GM12875 (cell line): ENCODE measurements around the gene TMUB2.
"Not testable (repeated sequence)": the region's sequence is repeated elsewhere in the genome, so short reads cannot be mapped to it uniquely, and the experiment has no call there.

Source experiments
- H3K4me3 ChIP-seq: one replicate; pipeline ENCODE4 v1.5.1; 2011; ENCODE audit warnings: low read depth, low read length, control low read depth
- CTCF ChIP-seq: IDR thresholded peaks from 2 replicates; pipeline ENCODE4 v1.5.1; 2011; ENCODE audit warnings: low read depth, mild to moderate bottlenecking, control low read depth, inconsistent platforms, low read length, moderate library complexity, borderline replicate concordance; ENCODE audit not compliant: insufficient read depth

Gene TMUB2

DNA sequence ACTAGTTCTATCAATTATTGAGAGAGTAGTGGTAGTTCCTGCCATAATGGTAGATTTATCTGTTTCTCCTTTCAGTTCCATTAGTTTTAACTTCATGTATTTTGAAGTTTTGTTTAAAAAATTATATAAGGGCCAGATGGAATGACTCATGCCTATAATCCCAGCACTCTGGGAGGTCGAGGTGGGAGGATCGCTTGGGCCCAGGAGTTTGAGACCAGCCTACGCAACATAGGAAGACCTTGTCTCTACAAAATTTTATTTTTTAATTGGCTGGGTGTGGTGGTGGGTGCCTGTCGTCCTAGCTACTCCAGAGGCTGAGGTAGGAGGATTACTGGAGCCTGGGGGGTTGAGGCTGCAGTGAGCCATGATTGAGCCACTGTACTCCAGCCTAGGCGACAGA, 46.8 kb downstream of the TMUB2 start:
- TF ChIP-seq CTCF, result no peak
- no peak overlapping the region for H3K4me3 ChIP-seq

DNA sequence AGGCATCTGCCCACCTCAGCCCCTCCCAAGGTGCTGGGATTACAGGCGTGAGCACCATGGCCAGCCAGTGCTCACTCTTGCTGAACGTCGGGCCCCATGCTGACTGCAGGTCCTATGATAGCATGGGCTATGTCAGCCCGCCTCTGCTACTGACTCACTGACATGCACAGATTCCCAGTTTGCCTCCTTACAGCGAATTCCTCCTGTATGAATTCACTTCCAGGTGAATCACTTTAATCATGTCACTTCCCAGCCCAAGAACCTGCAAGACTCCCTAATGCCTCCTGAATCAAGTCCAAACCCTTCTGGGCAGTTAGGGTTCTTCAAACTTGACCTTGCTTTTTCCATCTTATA, 48.8 kb downstream of the TMUB2 start:
- H3K4me3 ChIP-seq, result no peak overlapping the region
- TF ChIP-seq CTCF, result no peak

GRCh38 chr17:44236444-44236991, 49.7 kb downstream of the TMUB2 start:
- TF ChIP-seq CTCF, result no peak

GRCh38 chr17:44237886-44238285, 51.1 kb downstream of the TMUB2 start:
- H3K4me3 ChIP-seq, result not testable (repeated sequence)

More at GRCh38 chr17:44236444-44236991, 49.7 kb downstream of the TMUB2 start:
- no peak overlapping the region for H3K4me3 ChIP-seq

DNA sequence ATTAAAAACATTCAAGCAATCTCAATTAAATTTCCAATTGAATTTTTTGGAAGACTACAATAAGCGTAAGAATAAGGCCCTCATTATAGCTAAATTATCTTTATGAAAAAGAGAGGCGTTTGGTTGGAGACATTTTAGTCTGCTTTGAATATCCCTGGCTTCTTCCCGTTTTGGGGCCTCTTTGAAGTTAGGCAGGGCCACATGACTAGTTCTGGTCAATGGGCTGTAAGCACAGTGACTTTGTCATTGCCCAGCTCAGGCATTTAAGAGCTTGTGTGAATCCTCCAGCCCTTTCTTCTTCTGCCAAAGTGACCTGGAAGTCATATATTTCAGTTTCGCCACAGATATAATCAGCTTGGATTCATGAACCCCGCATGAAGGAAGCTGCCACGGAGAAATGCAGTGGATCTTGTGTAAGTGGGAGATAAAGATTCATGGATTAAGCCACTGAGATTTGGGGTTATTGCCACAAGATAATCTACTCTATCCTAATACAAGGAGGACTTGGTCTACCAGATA, 54.4 kb downstream of the TMUB2 start:
- no peak overlapping the region for H3K4me3 ChIP-seq
- TF ChIP-seq CTCF, result no peak
